GM12892 (cell line): Measurements from ENCODE around the gene MND1.
"Not testable (repeated sequence)": the region's sequence is repeated elsewhere in the genome, so short reads cannot be mapped to it uniquely, and the experiment has no call there.

Source experiments
- DNase-seq: peaks from one replicate; pipeline ENCODE4 v3.0.0; 2011; ENCODE audit not compliant: insufficient read length
- FAIRE-seq: peaks from 2 replicates; lab custom pipeline; 2011; peaks lifted over from hg19 to GRCh38; lab: Jason Lieb, UNC
- POLR2A ChIP-seq: IDR thresholded peaks from 2 replicates; pipeline ENCODE4 v1.6.1; 2011; ENCODE audit warnings: low read depth, low read length, control low read depth
- POLR2AphosphoS5 ChIP-seq: IDR thresholded peaks from 2 replicates; pipeline ENCODE4 v1.6.1; 2011; ENCODE audit warnings: low read depth, low read length, control low read depth
- TAF1 ChIP-seq: IDR thresholded peaks from 2 replicates; pipeline ENCODE4 v1.6.1; 2011; ENCODE audit warnings: low read depth, mild to moderate bottlenecking, control low read depth, low read length, borderline replicate concordance

The MND1 gene

GRCh38 chr4:153450544-153450917 is 106.0 kb downstream of the MND1 start:
- FAIRE-seq (peak; percentile 64), DNase-seq (no peak)
- TF ChIP-seq TAF1 (no peak), POLR2AphosphoS5 (no peak), POLR2A (no peak)

GRCh38 chr4:153451145-153451544 is 106.7 kb downstream of the MND1 start:
- FAIRE-seq, DNase-seq: not testable (repeated sequence)

- FAIRE-seq = no peak
- no peak for TF ChIP-seq POLR2AphosphoS5
- TF ChIP-seq TAF1 = no peak
- no peak for TF ChIP-seq POLR2A
- DNase-seq = no peak
Measured at GRCh38 chr4:153451911-153452657, 107.6 kb downstream of the MND1 start.

DNA sequence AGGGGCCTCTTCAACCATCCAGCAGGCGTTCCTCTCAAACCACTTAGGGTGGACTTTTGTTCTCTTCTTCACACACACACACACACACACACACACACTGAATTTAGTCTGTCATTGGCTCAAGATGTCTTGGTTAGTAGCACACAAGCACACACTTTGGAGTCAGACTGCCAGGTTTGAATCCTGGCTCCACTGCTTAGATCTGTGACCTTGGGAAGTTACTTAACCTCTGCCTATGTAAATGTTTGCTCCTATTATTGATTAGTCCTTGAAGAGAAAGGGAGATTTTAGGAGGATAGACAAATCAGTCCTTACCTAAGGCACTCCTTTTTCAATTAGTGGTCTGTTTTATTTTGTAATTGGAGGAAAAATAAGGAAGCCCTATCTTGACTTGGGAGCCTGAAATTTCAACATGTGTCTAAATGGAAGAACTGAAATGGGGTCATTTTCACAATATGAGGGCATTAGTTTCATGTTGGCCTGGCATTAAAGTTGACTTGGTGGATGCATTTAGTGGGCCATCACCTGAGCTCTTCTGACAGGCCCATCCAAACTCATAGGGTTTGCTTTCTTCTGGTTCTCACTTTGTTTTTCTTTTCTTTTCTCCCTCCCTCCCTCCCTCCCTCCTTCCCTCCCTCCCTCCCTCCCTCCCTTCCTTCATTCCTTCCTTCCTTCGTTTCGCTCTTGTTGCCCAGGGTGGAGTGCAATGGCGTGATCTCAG is 108.3 kb downstream of the MND1 start:
- no peak for DNase-seq
- no peak for FAIRE-seq

DNA sequence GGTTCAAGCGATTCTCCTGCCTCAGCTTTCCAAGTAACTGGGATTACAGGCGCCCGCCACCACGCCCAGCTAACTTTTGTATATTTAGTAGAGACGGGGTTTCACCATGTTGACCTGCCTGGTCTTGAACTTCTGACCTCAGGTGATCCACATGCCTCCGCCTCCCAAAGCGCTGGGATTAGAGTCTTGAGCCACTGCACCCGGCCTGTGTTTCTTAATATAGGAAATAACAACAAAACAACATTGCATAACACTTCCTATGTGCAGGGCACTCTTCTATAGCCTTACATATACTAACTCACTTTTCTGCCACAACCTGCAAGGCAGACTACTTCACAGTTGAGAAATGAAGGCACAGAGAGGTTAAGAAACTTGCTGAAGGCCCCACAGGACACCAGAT is 108.9 kb downstream of the MND1 start:
- FAIRE-seq (no peak), DNase-seq (no peak)
- TF ChIP-seq TAF1 = no peak
- TF ChIP-seq POLR2A = no peak
- TF ChIP-seq POLR2AphosphoS5 = no peak

More for the DNA sequence above, 108.3 kb downstream of the MND1 start:
- TF ChIP-seq TAF1 (no peak), POLR2AphosphoS5 (no peak), POLR2A (no peak)

GRCh38 chr4:153458969-153459368 is 114.5 kb downstream of the MND1 start:
- DNase-seq (no peak), FAIRE-seq (no peak)
- no peak for TF ChIP-seq POLR2A
- TF ChIP-seq TAF1 = no peak
- TF ChIP-seq POLR2AphosphoS5 = no peak

DNA sequence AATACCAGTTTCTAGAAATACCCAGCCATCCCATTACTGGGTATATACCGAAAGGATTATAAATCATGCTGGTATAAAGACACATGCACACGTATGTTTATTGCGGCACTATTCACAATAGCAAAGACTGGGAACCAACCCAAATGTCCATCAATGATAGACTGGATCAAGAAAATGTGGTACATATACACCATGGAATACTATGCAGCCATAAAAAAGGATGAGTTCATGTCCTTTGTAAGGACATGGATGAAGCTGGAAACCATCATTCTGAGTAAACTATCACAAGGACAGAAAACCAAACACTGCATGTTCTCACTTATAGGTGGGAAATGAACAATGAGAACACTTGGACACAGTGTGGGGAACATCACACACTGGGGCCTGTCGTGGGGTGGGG is 117.1 kb downstream of the MND1 start:
- not testable (repeated sequence) for DNase-seq, FAIRE-seq

DNA sequence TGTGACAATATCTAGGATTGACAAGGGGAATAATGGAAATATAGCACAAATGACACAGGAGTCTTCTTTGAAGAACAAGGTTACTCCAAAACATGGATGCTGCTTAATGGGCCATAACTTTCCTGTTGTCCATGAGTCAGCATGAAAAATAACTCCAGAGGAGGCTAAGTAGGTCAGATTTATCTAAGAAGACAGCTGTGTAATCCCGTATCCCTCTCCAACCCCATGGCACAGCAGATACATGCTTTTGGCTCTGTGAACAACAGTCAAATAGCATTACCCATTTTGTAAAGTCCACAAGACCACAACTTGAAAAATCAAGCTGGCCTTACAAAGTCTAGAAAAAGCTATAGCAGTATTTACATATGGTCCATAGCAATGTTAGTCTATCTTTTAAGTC is 119.6 kb downstream of the MND1 start:
- TF ChIP-seq POLR2AphosphoS5 (no peak), TAF1 (no peak), POLR2A (no peak)
- DNase-seq (no peak), FAIRE-seq (peak; percentile 82)
